Gastroesophageal sphincter (tissue), 3 donors: ENCODE results near the gene EPHB1.

ENCODE experiments used
- EP300 ChIP-seq: sonication (generic); formaldehyde crosslinking; IDR thresholded peaks from one replicate; pipeline ENCODE4 v1.6.1; 2017; ENCODE audit warnings: antibody characterized with exemption, mild to moderate bottlenecking
- POLR2A ChIP-seq, 2 donors: fragments of 450-650 bp; IDR thresholded peaks; one replicate each; pipeline ENCODE4 v1.6.1; 2017; ENCODE audit warnings: antibody characterized with exemption in 2 of 2, mild to moderate bottlenecking in 2 of 2, moderate library complexity in 1 of 2
- POLR2AphosphoS5 ChIP-seq: sonication (generic); formaldehyde crosslinking; IDR thresholded peaks from one replicate; pipeline ENCODE4 v1.6.1; 2017; ENCODE audit warnings: antibody characterized with exemption
- TF ChIP-seq, protein P1 (sequence below), 4 experiments: fragments of 200-600 bp in 2 of 4; fragments of 450-650 bp in 2 of 4; sonication (generic) in 1 of 4; IDR thresholded peaks; one replicate each; pipeline ENCODE4 v1.5.1; 2017 to 2019; ENCODE audit warnings: antibody characterized with exemption in 4 of 4, mild to moderate bottlenecking in 2 of 4, moderate library complexity in 2 of 4

DNA sequence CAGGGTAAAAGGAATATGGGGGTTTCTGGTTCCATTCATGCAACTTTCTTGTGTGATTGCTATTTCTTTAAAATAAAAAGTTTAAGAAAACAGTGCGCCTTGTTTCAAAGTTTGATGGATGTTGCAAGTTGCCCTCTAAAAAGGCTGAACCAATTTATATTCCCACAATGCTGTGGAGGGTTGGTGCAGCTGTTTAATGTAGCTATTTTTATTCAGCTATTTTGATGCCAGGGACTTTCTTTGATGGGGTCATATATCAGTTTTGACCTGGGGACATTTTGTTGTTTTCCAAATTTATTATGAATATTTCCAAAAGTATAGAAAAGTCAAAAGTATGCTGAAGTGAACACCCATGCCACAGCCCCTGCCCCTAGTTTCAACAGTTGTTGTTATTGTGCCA, 20.5 kb downstream of the EPHB1 start:
- no peak for TF ChIP-seq POLR2AphosphoS5
- TF ChIP-seq, protein P1, sequence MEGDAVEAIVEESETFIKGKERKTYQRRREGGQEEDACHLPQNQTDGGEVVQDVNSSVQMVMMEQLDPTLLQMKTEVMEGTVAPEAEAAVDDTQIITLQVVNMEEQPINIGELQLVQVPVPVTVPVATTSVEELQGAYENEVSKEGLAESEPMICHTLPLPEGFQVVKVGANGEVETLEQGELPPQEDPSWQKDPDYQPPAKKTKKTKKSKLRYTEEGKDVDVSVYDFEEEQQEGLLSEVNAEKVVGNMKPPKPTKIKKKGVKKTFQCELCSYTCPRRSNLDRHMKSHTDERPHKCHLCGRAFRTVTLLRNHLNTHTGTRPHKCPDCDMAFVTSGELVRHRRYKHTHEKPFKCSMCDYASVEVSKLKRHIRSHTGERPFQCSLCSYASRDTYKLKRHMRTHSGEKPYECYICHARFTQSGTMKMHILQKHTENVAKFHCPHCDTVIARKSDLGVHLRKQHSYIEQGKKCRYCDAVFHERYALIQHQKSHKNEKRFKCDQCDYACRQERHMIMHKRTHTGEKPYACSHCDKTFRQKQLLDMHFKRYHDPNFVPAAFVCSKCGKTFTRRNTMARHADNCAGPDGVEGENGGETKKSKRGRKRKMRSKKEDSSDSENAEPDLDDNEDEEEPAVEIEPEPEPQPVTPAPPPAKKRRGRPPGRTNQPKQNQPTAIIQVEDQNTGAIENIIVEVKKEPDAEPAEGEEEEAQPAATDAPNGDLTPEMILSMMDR (IDR thresholded peaks at IDR 0.05): no peak
- no peak for TF ChIP-seq POLR2A (IDR thresholded peaks at IDR 0.05)
- TF ChIP-seq EP300: no peak
